Right renal pelvis (tissue), 4 donors: ENCODE measurements around the gene CIPC. TPM values are rescaled to one million over a fixed set of nuclear protein-coding genes. Genes with fewer than 3 reads are reported as not detected.

Experiments used
- DNase-seq, 4 donors: peaks; one replicate each; pipeline ENCODE4 v3.0.0-alpha.2; 2013; ENCODE audit warnings: low read depth in 4 of 4, low spot score in 3 of 4, missing footprints in 1 of 4
- polyA plus RNA-seq, 4 donors: library from polyadenylated mRNA; unstranded; fragments of 120-200 nt; gene quantifications; one replicate each; pipeline ENCODE4 v1.2.1, GENCODE V29; 2013; ENCODE audit not compliant: insufficient read length in 4 of 4

CIPC gene
- 10 to 100 TPM; 21.6 to 26.7 (median 24.4) TPM for polyA plus RNA-seq

GRCh38 chr14:77097700-77098528 is at the start of gene CIPC:
Gene CIPC (plus strand): TSS chr14:77098258. CDS start chr14:77105709, 7,451 bp downstream.
- peak; percentile 97 to 100 (median 98) for DNase-seq

- DNase-seq: no peak
Observed at GRCh38 chr14:77051116-77051515, 46.9 kb upstream of the CIPC start.

GRCh38 chr14:77052281-77053044 is 45.6 kb upstream of the CIPC start:
- DNase-seq: no peak

- DNase-seq: no peak
Observed at GRCh38 chr14:77053046-77053841, 44.8 kb upstream of the CIPC start.

- no peak for DNase-seq
Observed at GRCh38 chr14:77055306-77055705, 42.8 kb upstream of the CIPC start.

GRCh38 chr14:77055981-77056380 is 42.1 kb upstream of the CIPC start:
- DNase-seq: no peak

GRCh38 chr14:77058117-77058516 is 39.9 kb upstream of the CIPC start:
- DNase-seq: no peak

GRCh38 chr14:77058785-77059184 is 39.3 kb upstream of the CIPC start:
- DNase-seq: no peak

- DNase-seq: peak in 1 of 4 donors; percentile 36
Observed at GRCh38 chr14:77059276-77059915, 38.7 kb upstream of the CIPC start.

GRCh38 chr14:77061630-77062257 is 36.3 kb upstream of the CIPC start:
- DNase-seq: no peak

GRCh38 chr14:77062261-77062660 is 35.8 kb upstream of the CIPC start:
- no peak for DNase-seq

GRCh38 chr14:77063571-77064171 is 34.4 kb upstream of the CIPC start:
- no peak for DNase-seq

GRCh38 chr14:77064521-77065178 is 33.4 kb upstream of the CIPC start:
- no peak for DNase-seq

- DNase-seq: no peak
Observed at GRCh38 chr14:77065851-77066577, 32.0 kb upstream of the CIPC start.

- DNase-seq: no peak
Observed at GRCh38 chr14:77066578-77067172, 31.4 kb upstream of the CIPC start.

GRCh38 chr14:77067632-77068516 is 30.2 kb upstream of the CIPC start:
- peak in 1 of 4 donors; percentile 47 for DNase-seq
